SK-N-MC (cell line): ENCODE measurements around the gene MERTK.

Experiments used
- EZH2 ChIP-seq: fragments of 200-600 bp; sonication (generic); IDR thresholded peaks from one replicate; pipeline ENCODE4 v1.6.1; 2017; ENCODE audit warnings: antibody characterized with exemption
- FOXP2 ChIP-seq: optimal IDR thresholded peaks from 2 replicates; pipeline ENCODE3; 2011; ENCODE audit warnings: mild to moderate bottlenecking, moderate library complexity; ENCODE audit not compliant: insufficient read depth; ENCODE audit errors: extremely low read length, control extremely low read depth
- POLR2AphosphoS5 ChIP-seq: IDR thresholded peaks from 2 replicates; pipeline ENCODE4 v1.6.1; 2012; ENCODE audit warnings: mild to moderate bottlenecking, low read depth, low read length, borderline replicate concordance

DNA sequence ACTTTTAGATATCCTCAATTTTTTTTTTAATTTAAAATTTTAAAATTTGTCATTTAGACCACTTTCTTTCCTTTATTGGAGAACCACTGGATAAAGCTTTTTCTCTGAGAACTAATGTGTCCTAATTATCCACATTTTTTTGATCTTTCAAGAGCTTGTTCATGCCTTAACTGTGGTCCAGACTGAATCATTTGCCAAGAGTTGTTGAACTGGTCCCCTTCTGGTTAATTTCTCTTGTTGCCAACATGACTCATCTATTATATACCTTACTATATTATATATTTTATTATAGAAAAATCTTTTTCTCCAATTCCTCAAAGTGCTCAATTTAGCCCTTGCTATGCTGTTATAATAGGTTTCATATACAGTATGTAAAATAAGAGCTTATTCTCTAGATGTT lies 103.5 kb downstream of the MERTK start:
- no peak for TF ChIP-seq EZH2
- TF ChIP-seq POLR2AphosphoS5 = no peak
- TF ChIP-seq FOXP2 = no peak
